Glutamatergic neuron (in vitro differentiated cells): ENCODE data around the gene PPHLN1. TPM values are rescaled to one million over a fixed set of nuclear protein-coding genes. Genes with fewer than 3 reads are reported as not detected.
"Not testable (repeated sequence)": the region's sequence is repeated elsewhere in the genome, so short reads cannot be mapped to it uniquely, and the experiment has no call there.

Source experiments
- DNase-seq: peaks from one replicate; pipeline ENCODE4 v3.0.0; 2022
- H3K27ac Mint-ChIP-seq: one replicate; pipeline ENCODE4 v1.8.0; 2020; ENCODE audit warnings: mild to moderate bottlenecking, mixed read lengths, inconsistent platforms; ENCODE audit not compliant: unreplicated experiment
- H3K27me3 Mint-ChIP-seq: one replicate; pipeline ENCODE4 v1.8.0; 2020; ENCODE audit warnings: mild to moderate bottlenecking, moderate library complexity, mixed read lengths, inconsistent platforms; ENCODE audit not compliant: unreplicated experiment
- H3K36me3 Mint-ChIP-seq: one replicate; pipeline ENCODE4 v1.8.0; 2020; ENCODE audit warnings: mild to moderate bottlenecking, mixed read lengths, inconsistent platforms; ENCODE audit not compliant: unreplicated experiment
- H3K4me1 Mint-ChIP-seq: one replicate; pipeline ENCODE4 v1.8.0; 2020; ENCODE audit warnings: mild to moderate bottlenecking, low read depth, mixed read lengths, inconsistent platforms; ENCODE audit not compliant: unreplicated experiment
- H3K4me3 Mint-ChIP-seq: one replicate; pipeline ENCODE4 v1.8.0; 2020; ENCODE audit warnings: mild to moderate bottlenecking, mixed read lengths, inconsistent platforms; ENCODE audit not compliant: unreplicated experiment
- H3K9me3 Mint-ChIP-seq: one replicate; pipeline ENCODE4 v1.8.0; 2020; ENCODE audit warnings: mild to moderate bottlenecking, moderate library complexity, mixed read lengths, inconsistent platforms; ENCODE audit not compliant: unreplicated experiment
- CTCF ChIP-seq: fragments of 200-600 bp; sonication (generic); IDR thresholded peaks from one replicate; pipeline ENCODE4 v1.5.0; 2021; ENCODE audit not compliant: partially characterized antibody, unreplicated experiment
- total RNA-seq: library from RNA; stranded (reverse); fragmentation: NEBNext Ultra II Directional; extraction: Animal tissue kit (Norgen Biotek cat#: 25700); gene quantifications from one replicate; pipeline ENCODE4 v1.2.1, GENCODE V29; 2021; ENCODE audit not compliant: unreplicated experiment

PPHLN1 gene
- total RNA-seq, 1 donor from 2014 or later: 64.4 TPM

GRCh38 chr12:42338280-42338679, 12.3 kb downstream of the PPHLN1 start:
- Mint-ChIP-seq H3K27ac (no peak overlapping the region), H3K36me3 (no peaks in the 10 kb centered on the region), H3K4me1 (no peaks in the 10 kb centered on the region), H3K9me3 (no peaks in the 10 kb centered on the region), H3K4me3 (no peak overlapping the region), H3K27me3 (no peaks in the 10 kb centered on the region)
- no peak for TF ChIP-seq CTCF
- no peak for DNase-seq

- DNase-seq: no peak
- no peak overlapping the region for H3K27ac Mint-ChIP-seq
These were observed 16.1 kb downstream of the PPHLN1 start for GRCh38 chr12:42342028-42342427.

GRCh38 chr12:42343721-42344120, 17.8 kb downstream of the PPHLN1 start:
- DNase-seq: no peak
- Mint-ChIP-seq H3K4me3 (no peak overlapping the region), H3K27me3 (no peaks in the 10 kb centered on the region), H3K36me3 (no peaks in the 10 kb centered on the region), H3K4me1 (peaks cover 2% of the 10 kb centered on the region), H3K27ac (no peak overlapping the region), H3K9me3 (no peaks in the 10 kb centered on the region)
- no peak for TF ChIP-seq CTCF

More at GRCh38 chr12:42342028-42342427, 16.1 kb downstream of the PPHLN1 start:
- Mint-ChIP-seq H3K36me3 (no peaks in the 10 kb centered on the region), H3K9me3 (no peaks in the 10 kb centered on the region), H3K4me3 (no peak overlapping the region), H3K4me1 (peaks cover 2% of the 10 kb centered on the region), H3K27me3 (no peaks in the 10 kb centered on the region)
- no peak for TF ChIP-seq CTCF

- no peaks in the 10 kb centered on the region for H3K27me3 Mint-ChIP-seq
- no peak for DNase-seq
- no peak overlapping the region for H3K27ac Mint-ChIP-seq
- H3K36me3 Mint-ChIP-seq: peaks cover 5% of the 10 kb centered on the region
- H3K9me3 Mint-ChIP-seq: peaks cover 5% of the 10 kb centered on the region
- TF ChIP-seq CTCF: no peak
- no peak overlapping the region for H3K4me3 Mint-ChIP-seq
- peaks cover 4% of the 10 kb centered on the region for H3K4me1 Mint-ChIP-seq
These were observed 20.5 kb downstream of the PPHLN1 start for GRCh38 chr12:42346403-42347002.

- H3K27ac Mint-ChIP-seq: peak overlapping the region; percentile 89
These were observed 23.4 kb downstream of the PPHLN1 start for GRCh38 chr12:42349119-42350020.

GRCh38 chr12:42350021-42350407, 24.0 kb downstream of the PPHLN1 start:
- H3K4me3 Mint-ChIP-seq, H3K9me3 Mint-ChIP-seq, H3K27me3 Mint-ChIP-seq, H3K27ac Mint-ChIP-seq, DNase-seq, H3K36me3 Mint-ChIP-seq, H3K4me1 Mint-ChIP-seq: not testable (repeated sequence)

More at GRCh38 chr12:42349119-42350020, 23.4 kb downstream of the PPHLN1 start:
- not testable (repeated sequence) for DNase-seq, H3K9me3 Mint-ChIP-seq, H3K27me3 Mint-ChIP-seq, H3K4me3 Mint-ChIP-seq, H3K4me1 Mint-ChIP-seq, H3K36me3 Mint-ChIP-seq
